ENCODE results near the gene OR2A1. TPM values are rescaled to one million over a fixed set of nuclear protein-coding genes. Genes with fewer than 3 reads are reported as not detected.
A peak's percentile ranks its signal among the peaks of the same experiment; 100 is the strongest.
"Not testable (repeated sequence)": the region's sequence is repeated elsewhere in the genome, so short reads cannot be mapped to it uniquely, and the experiment has no call there.

OR2A1 gene
- total RNA-seq, 1 donor from 2014 or later, result 0.27 TPM

DNA sequence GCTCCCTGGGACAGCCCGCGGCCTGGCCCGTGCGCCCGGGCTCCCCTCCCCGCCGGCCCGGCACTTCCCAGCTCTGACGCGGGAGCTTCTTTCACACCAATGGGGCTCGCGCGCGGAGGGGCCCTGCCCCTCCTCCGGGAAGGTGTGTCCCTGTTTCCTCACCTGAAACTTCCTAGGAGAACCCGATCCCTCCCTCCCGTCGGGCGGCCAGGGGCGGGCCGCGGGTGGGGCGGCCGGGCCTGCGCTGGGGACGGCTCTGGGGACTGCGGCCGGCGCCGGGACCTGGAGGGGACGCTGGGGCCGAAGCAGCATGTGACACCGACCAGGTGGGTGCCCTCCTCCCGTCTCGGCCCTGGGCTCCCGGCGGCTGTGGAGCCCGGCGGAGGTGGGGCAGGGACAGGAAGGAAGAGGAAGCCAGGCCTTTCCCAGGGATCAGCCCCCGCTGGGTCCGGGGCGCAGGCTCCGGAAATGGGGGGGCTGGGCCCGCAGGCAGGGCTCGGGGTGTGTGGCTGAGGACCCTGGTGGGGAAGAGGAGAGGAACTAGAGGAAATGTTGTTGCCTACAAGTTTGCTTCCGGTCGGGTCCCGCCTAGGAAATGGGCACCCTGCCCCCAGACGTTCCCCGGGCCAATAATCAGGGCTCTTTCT, 43.1 kb downstream of the OR2A1 start, which contains the start of gene ARHGEF5:
Gene ARHGEF5 (plus strand): TSS at position 227 of the 647 bp plus-strand sequence. CDS start 7,268 bp downstream, outside the sequence.
- Mint-ChIP-seq H3K4me3 (peak within 1 kb of the TSS; percentile 79), H3K27ac (peak within 1 kb of the TSS; percentile 91)
- not testable (repeated sequence) for H3K4me1 Mint-ChIP-seq; H3K36me3 Mint-ChIP-seq; H3K27me3 Mint-ChIP-seq (ENCODE audit: low read depth); DNase-seq (ENCODE audit: low spot score in 2 of 2, unreplicated experiment in 2 of 2); H3K9me3 Mint-ChIP-seq

DNA sequence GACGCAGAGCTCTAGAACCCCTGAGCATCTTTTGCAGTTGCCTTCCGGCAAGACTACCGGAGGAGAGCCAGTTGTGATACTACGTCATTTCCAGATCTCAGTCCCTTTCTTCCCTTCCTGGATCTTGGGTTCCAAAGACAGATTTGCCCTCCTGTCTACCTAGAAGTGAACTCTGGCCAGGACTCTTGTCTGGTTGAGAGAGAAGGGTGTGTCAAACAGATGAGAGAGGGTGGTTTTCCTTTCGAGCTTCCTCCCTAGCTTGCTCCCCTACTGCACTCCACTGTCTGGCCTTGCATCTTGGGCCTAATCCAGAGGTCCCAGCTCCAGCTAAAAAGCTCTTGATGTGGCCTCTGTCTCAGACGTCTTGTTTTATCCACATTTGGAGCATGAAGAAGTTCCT, 44.0 kb downstream of the OR2A1 start:
- H3K27ac Mint-ChIP-seq; H3K27me3 Mint-ChIP-seq (ENCODE audit: low read depth); H3K4me3 Mint-ChIP-seq; H3K4me1 Mint-ChIP-seq; H3K9me3 Mint-ChIP-seq; DNase-seq (ENCODE audit: low spot score in 2 of 2, unreplicated experiment in 2 of 2); H3K36me3 Mint-ChIP-seq: not testable (repeated sequence)

DNA sequence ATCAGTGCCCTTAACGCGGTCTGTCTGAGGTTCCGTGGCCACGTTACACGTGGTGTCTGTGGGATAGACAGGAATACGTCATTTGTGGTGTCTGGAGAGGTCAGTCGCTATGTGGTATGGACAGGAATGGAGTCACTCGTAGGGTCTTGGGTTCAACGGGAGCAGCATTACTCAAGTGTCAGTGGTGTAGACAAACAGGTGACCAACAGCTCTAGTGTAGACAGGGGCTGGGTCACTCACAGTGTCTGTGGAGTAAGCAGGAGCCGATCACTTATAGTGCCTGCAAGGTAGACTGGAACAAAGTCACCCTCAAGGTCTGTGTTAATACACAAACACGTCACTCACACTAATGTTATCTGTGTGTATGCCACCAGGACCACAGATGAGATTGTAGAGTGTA, 44.6 kb downstream of the OR2A1 start:
- H3K27ac Mint-ChIP-seq; H3K9me3 Mint-ChIP-seq; DNase-seq (ENCODE audit: low spot score in 2 of 2, unreplicated experiment in 2 of 2); H3K4me3 Mint-ChIP-seq; H3K27me3 Mint-ChIP-seq (ENCODE audit: low read depth); H3K4me1 Mint-ChIP-seq; H3K36me3 Mint-ChIP-seq: not testable (repeated sequence)

DNA sequence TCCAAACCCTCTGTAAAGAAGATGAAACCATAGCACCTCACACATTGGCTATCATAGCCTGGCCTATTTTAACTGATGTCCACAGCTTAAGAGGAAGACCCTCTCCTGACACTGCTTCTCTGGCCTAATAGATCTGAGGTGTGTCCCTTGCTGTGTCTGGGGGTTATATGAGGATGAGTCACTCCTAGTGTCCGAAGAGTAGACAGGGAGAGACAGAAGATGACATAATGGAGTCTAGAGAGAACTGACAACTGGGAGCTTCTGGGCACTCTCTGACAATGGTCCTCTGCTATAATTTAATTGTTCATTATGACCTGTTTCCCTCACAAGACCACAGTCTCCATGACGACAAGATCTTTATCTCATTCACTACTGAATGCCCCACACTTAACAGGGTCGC, 49.8 kb downstream of the OR2A1 start:
- not testable (repeated sequence) for H3K27me3 Mint-ChIP-seq (ENCODE audit: low read depth); DNase-seq (ENCODE audit: low spot score in 2 of 2, unreplicated experiment in 2 of 2); H3K4me1 Mint-ChIP-seq; H3K27ac Mint-ChIP-seq; H3K4me3 Mint-ChIP-seq; H3K9me3 Mint-ChIP-seq; H3K36me3 Mint-ChIP-seq

DNA sequence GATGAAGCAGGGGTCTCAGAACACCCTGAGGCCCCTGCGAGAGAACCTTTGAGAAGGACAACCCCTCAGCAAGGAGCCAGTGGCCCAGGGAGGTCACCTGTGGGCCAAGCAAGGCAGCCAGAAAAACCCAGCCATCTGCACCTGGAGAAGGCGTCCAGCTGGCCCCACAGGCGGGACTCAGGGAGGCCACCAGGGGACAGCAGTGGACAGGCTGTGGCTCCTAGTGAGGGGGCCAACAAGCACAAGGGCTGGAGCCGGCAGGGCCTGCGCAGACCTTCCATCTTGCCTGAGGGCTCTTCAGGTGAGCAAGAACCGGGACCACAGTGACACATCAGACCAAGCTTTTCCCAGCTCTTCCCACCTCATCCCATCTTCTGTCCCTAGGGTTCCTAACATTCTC, 53.3 kb downstream of the OR2A1 start:
- not testable (repeated sequence) for H3K4me1 Mint-ChIP-seq; DNase-seq (ENCODE audit: low spot score in 2 of 2, unreplicated experiment in 2 of 2); H3K27me3 Mint-ChIP-seq (ENCODE audit: low read depth); H3K36me3 Mint-ChIP-seq; H3K4me3 Mint-ChIP-seq; H3K9me3 Mint-ChIP-seq; H3K27ac Mint-ChIP-seq

DNA sequence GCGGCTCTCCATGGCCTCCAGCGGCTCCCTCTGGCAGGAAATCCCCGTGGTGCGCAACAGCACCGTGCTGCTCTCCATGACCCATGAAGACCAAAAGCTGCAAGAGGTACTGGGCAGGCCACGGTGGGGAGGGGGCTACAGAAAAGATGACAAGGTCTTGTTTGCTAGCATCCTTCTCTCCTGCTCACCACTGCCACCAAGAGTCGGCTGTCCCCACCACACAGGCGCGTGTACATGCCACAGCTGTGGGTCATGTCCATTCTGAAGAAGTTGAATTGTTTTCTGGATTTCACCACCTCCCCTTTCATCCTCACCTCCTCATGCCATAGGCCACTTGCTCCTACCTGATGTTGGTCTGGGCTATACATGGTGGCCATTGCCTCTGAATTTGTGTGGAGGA, 55.0 kb downstream of the OR2A1 start:
- DNase-seq (ENCODE audit: low spot score in 2 of 2, unreplicated experiment in 2 of 2); H3K36me3 Mint-ChIP-seq; H3K27ac Mint-ChIP-seq; H3K4me3 Mint-ChIP-seq; H3K9me3 Mint-ChIP-seq; H3K4me1 Mint-ChIP-seq; H3K27me3 Mint-ChIP-seq (ENCODE audit: low read depth): not testable (repeated sequence)

DNA sequence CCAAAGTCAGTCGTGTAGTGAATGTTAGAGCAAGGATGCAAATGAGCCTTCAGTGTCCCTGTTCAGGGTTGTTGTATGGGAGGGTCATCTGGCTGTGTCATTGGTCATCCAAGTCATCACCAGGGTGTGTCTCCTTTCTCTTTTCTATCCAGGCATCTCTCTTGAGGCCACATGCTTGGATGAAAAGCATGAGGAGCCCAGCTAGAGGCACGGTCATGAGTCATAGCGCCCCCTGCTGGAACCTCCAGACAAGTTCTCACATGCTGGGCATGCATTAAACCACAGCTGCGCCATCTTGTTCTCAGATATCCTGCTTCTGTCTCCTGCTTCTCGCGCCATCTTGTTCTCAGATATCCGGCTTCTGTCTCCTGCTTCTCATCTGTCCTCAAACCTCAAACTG, 57.0 kb downstream of the OR2A1 start:
- H3K27ac Mint-ChIP-seq; H3K27me3 Mint-ChIP-seq (ENCODE audit: low read depth); DNase-seq (ENCODE audit: low spot score in 2 of 2, unreplicated experiment in 2 of 2); H3K4me3 Mint-ChIP-seq; H3K36me3 Mint-ChIP-seq; H3K9me3 Mint-ChIP-seq; H3K4me1 Mint-ChIP-seq: not testable (repeated sequence)

Other genes with a start within 250 kb of the OR2A1 start
- gene OR2A25, start 242.6 kb upstream of the OR2A1 start, total RNA-seq, result not detected in 3 replicates
- gene OR2A12, start 226.1 kb upstream of the OR2A1 start, total RNA-seq, result not detected in 3 replicates
- not detected in 3 replicates for gene OR2A2, start 202.8 kb upstream of the OR2A1 start, total RNA-seq
- not detected in 3 replicates for gene OR2A14, start 189.2 kb upstream of the OR2A1 start, total RNA-seq
- gene CTAGE4, start 129.0 kb upstream of the OR2A1 start, total RNA-seq, result 3.1 to 5.5 TPM (median 5.4 TPM) in 3 replicates
- gene ARHGEF35, start 116.6 kb upstream of the OR2A1 start, total RNA-seq, result 14.9 to 15.9 TPM (median 15.0 TPM) in 3 replicates
- gene OR2A42, start 72.8 kb upstream of the OR2A1 start, total RNA-seq, result 0.09 to 0.50 TPM (median 0.22 TPM) in 3 replicates
- 10.8 to 11.3 TPM (median 11.1 TPM) in 3 replicates for gene OR2A7, start 47.6 kb upstream of the OR2A1 start, total RNA-seq
- 4.5 to 6.4 TPM (median 6.2 TPM) in 3 replicates for gene CTAGE8, start 43.1 kb upstream of the OR2A1 start, total RNA-seq
- 35.9 to 37.6 TPM (median 37.4 TPM) in 3 replicates for gene ARHGEF5, start 43.0 kb downstream of the OR2A1 start, total RNA-seq
- gene NOBOX, start 91.3 kb downstream of the OR2A1 start, total RNA-seq, result not detected in 3 replicates